ENCODE results near the gene ZBTB3.

Gene ZBTB3

GRCh38 chr11:62777389-62777788 is 23.4 kb upstream of the ZBTB3 start:
- TF ChIP-seq GATA3 (IDR thresholded peaks at IDR 0.05; ENCODE audit: low read depth, low read length) = no peak
- no peak for TF ChIP-seq GATA2 (IDR thresholded peaks at IDR 0.05; ENCODE audit: low read depth, low read length)

- TF ChIP-seq GATA3 (IDR thresholded peaks at IDR 0.05; ENCODE audit: low read depth, low read length) (no peak), GATA2 (IDR thresholded peaks at IDR 0.05; ENCODE audit: low read depth, low read length) (no peak)
Measured at GRCh38 chr11:62775646-62776045, 21.7 kb upstream of the ZBTB3 start.

GRCh38 chr11:62774407-62774806 is 20.4 kb upstream of the ZBTB3 start:
- TF ChIP-seq GATA3 (IDR thresholded peaks at IDR 0.05; ENCODE audit: low read depth, low read length) (no peak), GATA2 (IDR thresholded peaks at IDR 0.05; ENCODE audit: low read depth, low read length) (no peak)

- no peak for TF ChIP-seq GATA3 (IDR thresholded peaks at IDR 0.05; ENCODE audit: low read depth, low read length)
- TF ChIP-seq GATA2 (IDR thresholded peaks at IDR 0.05; ENCODE audit: low read depth, low read length) = no peak
Measured at GRCh38 chr11:62771144-62772021, 17.4 kb upstream of the ZBTB3 start, which contains the start of gene TAF6L. Gene TAF6L (plus strand): TSS chr11:62771396. CDS start chr11:62775784, 4,388 bp downstream.

- TF ChIP-seq GATA3 (IDR thresholded peaks at IDR 0.05; ENCODE audit: low read depth, low read length) (no peak), GATA2 (IDR thresholded peaks at IDR 0.05; ENCODE audit: low read depth, low read length) (no peak)
Measured at GRCh38 chr11:62770778-62771143, 16.8 kb upstream of the ZBTB3 start.

- 0 out of 2 replicates have a peak, but pooled peaks have one; percentile 12 for TF ChIP-seq GATA2 (IDR thresholded peaks at IDR 0.05; ENCODE audit: low read depth, low read length)
Measured at GRCh38 chr11:62760867-62761227, 6.9 kb upstream of the ZBTB3 start.

GRCh38 chr11:62757846-62758788 is 4.2 kb upstream of the ZBTB3 start:
- no peak for TF ChIP-seq GATA3 (IDR thresholded peaks at IDR 0.05; ENCODE audit: low read depth, low read length)
- TF ChIP-seq GATA2 (IDR thresholded peaks at IDR 0.05; ENCODE audit: low read depth, low read length) = no peak

GRCh38 chr11:62755086-62755615 is 1.2 kb upstream of the ZBTB3 start:
- TF ChIP-seq GATA3 (IDR thresholded peaks at IDR 0.05; ENCODE audit: low read depth, low read length) = no peak
- no peak for TF ChIP-seq GATA2 (IDR thresholded peaks at IDR 0.05; ENCODE audit: low read depth, low read length)

GRCh38 chr11:62752994-62753735 is 795 bp downstream of the ZBTB3 start:
- TF ChIP-seq GATA3 (IDR thresholded peaks at IDR 0.05; ENCODE audit: low read depth, low read length) = no peak
- no peak for TF ChIP-seq GATA2 (IDR thresholded peaks at IDR 0.05; ENCODE audit: low read depth, low read length)

GRCh38 chr11:62752177-62752785 is 1.7 kb downstream of the ZBTB3 start:
- TF ChIP-seq GATA2 (IDR thresholded peaks at IDR 0.05; ENCODE audit: low read depth, low read length) = no peak
- TF ChIP-seq GATA3 (IDR thresholded peaks at IDR 0.05; ENCODE audit: low read depth, low read length) = no peak

- no peak for TF ChIP-seq GATA2 (IDR thresholded peaks at IDR 0.05; ENCODE audit: low read depth, low read length)
- no peak for TF ChIP-seq GATA3 (IDR thresholded peaks at IDR 0.05; ENCODE audit: low read depth, low read length)
Measured at GRCh38 chr11:62747475-62748160, 6.3 kb downstream of the ZBTB3 start.

- TF ChIP-seq GATA2 (IDR thresholded peaks at IDR 0.05; ENCODE audit: low read depth, low read length) (no peak), GATA3 (IDR thresholded peaks at IDR 0.05; ENCODE audit: low read depth, low read length) (no peak)
Measured at GRCh38 chr11:62737196-62737595, 16.8 kb downstream of the ZBTB3 start.

GRCh38 chr11:62732830-62733229 is 21.1 kb downstream of the ZBTB3 start:
- no peak for TF ChIP-seq GATA2 (IDR thresholded peaks at IDR 0.05; ENCODE audit: low read depth, low read length)
- no peak for TF ChIP-seq GATA3 (IDR thresholded peaks at IDR 0.05; ENCODE audit: low read depth, low read length)

All from SH-SY5Y (cell line).